GM21737 (cell line): Measurements from ENCODE around the gene FBXO36.

Experiments used
- ATAC-seq: cut with Tn5 transposase; IDR thresholded peaks from one replicate; pipeline ENCODE4 v1.9.1; 2021; ENCODE audit warnings: mild to moderate bottlenecking, moderate library complexity; ENCODE audit not compliant: unreplicated experiment

FBXO36 gene

GRCh38 chr2:230043025-230043424 is 120.7 kb downstream of the FBXO36 start:
- no peak for ATAC-seq

- ATAC-seq: no peak
Measured at GRCh38 chr2:230043461-230043860, 121.2 kb downstream of the FBXO36 start.

GRCh38 chr2:230046491-230046890 is 124.2 kb downstream of the FBXO36 start:
- no peak for ATAC-seq

GRCh38 chr2:230048010-230048671 is 125.8 kb downstream of the FBXO36 start:
- no peak for ATAC-seq

GRCh38 chr2:230050136-230050535 is 127.8 kb downstream of the FBXO36 start:
- no peak for ATAC-seq

GRCh38 chr2:230052299-230052698 is 130.0 kb downstream of the FBXO36 start:
- ATAC-seq: no peak

GRCh38 chr2:230053753-230054478 is 131.6 kb downstream of the FBXO36 start:
- no peak for ATAC-seq

- no peak for ATAC-seq
Measured at GRCh38 chr2:230060672-230061293, 138.5 kb downstream of the FBXO36 start.
